Measurements from ENCODE around the gene NF2. TPM values are rescaled to one million over a fixed set of nuclear protein-coding genes. Genes with fewer than 3 reads are reported as not detected.

The NF2 gene
- total RNA-seq, 1 experiment from 2014 or later: 40.5 TPM

DNA sequence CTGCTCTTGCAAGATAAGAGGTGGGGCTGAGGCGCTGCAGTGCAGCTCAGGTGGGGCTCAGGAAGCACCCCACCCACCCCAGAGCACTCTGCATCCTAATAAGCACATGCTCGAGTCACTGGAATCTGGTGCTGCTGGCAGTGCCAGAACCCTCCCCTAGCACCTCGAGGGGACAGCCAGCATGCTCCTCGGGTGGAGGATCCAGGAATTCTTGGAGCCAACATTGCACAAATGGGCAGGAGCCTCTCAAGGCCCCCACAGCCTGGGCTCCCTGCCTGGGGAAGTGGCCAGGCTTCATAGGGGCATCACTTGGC lies 88.9 kb downstream of the NF2 start:
- H3K4me1 ChIP-seq (ENCODE audit: insufficient read depth, low read length, poor library complexity, severe bottlenecking): peaks cover 70% of the 10 kb centered on the region
- no peak for TF ChIP-seq EZH2 (IDR thresholded peaks at IDR 0.05; ENCODE audit: borderline replicate concordance, low read depth, low read length, poor library complexity, severe bottlenecking)
- TF ChIP-seq, protein P1, sequence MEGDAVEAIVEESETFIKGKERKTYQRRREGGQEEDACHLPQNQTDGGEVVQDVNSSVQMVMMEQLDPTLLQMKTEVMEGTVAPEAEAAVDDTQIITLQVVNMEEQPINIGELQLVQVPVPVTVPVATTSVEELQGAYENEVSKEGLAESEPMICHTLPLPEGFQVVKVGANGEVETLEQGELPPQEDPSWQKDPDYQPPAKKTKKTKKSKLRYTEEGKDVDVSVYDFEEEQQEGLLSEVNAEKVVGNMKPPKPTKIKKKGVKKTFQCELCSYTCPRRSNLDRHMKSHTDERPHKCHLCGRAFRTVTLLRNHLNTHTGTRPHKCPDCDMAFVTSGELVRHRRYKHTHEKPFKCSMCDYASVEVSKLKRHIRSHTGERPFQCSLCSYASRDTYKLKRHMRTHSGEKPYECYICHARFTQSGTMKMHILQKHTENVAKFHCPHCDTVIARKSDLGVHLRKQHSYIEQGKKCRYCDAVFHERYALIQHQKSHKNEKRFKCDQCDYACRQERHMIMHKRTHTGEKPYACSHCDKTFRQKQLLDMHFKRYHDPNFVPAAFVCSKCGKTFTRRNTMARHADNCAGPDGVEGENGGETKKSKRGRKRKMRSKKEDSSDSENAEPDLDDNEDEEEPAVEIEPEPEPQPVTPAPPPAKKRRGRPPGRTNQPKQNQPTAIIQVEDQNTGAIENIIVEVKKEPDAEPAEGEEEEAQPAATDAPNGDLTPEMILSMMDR (conservative IDR thresholded peaks at IDR 0.05; ENCODE audit: low read depth, low read length): no peak
- CTCF ChIA-PET: no interaction called here
- H3K27me3 ChIP-seq (replicated peaks; ENCODE audit: insufficient read depth, low read depth, low read length, poor library complexity): no peaks in the 10 kb centered on the region
- no peaks in the 10 kb centered on the region for H3K36me3 ChIP-seq (ENCODE audit: insufficient read depth, low read length, poor library complexity, severe bottlenecking)
- H3K4me3 ChIP-seq (ENCODE audit: low read depth, low read length, poor library complexity, severe bottlenecking): no peak overlapping the region
- intact Hi-C loops (cut with micrococcal nuclease; ENCODE audit: unreplicated experiment): no loop called here
- DNase-seq (ENCODE audit: low spot score): no peak
- no peaks in the 10 kb centered on the region for H3K9me3 ChIP-seq (ENCODE audit: low read depth, low read length, poor library complexity, severe bottlenecking)
- POLR2A ChIA-PET (ENCODE audit: low non-redundant PET): no interaction called here
- BruUV-seq (replicated peaks): no TSS peak
- no peak overlapping the region for H3K27ac ChIP-seq (ENCODE audit: low read depth, low read length, poor library complexity, severe bottlenecking)

DNA sequence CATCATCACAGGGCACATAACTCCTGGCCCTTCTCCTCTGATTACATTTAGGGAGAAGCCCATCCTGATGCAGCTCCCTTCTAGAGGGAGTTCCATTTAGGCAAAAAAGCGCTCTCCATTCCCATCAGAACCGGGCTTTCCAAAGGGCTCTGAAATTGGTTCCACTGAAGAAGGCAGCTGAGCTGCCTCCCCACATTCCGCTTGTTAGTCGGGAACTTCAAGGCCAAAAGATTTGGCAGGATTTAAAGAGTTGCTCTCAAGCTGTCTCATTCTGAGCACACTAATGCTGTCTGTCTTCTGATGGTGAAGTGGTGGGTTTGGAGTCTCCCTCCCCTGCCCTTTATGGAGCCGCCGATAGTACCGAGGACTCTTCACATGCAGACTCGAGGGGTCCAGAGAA lies 89.7 kb downstream of the NF2 start:
- no TSS peak for BruUV-seq (replicated peaks)
- Histone ChIP-seq H3K4me1 (ENCODE audit: insufficient read depth, low read length, poor library complexity, severe bottlenecking) (peaks cover 62% of the 10 kb centered on the region), H3K4me3 (ENCODE audit: low read depth, low read length, poor library complexity, severe bottlenecking) (no peak overlapping the region), H3K27me3 (replicated peaks; ENCODE audit: insufficient read depth, low read depth, low read length, poor library complexity) (no peaks in the 10 kb centered on the region), H3K36me3 (ENCODE audit: insufficient read depth, low read length, poor library complexity, severe bottlenecking) (no peaks in the 10 kb centered on the region), H3K27ac (ENCODE audit: low read depth, low read length, poor library complexity, severe bottlenecking) (no peak overlapping the region), H3K9me3 (ENCODE audit: low read depth, low read length, poor library complexity, severe bottlenecking) (no peaks in the 10 kb centered on the region)
- no peak for TF ChIP-seq EZH2 (IDR thresholded peaks at IDR 0.05; ENCODE audit: borderline replicate concordance, low read depth, low read length, poor library complexity, severe bottlenecking)
- CTCF ChIA-PET: no interaction called here
- no peak for DNase-seq (ENCODE audit: low spot score)
- intact Hi-C loops (cut with micrococcal nuclease; ENCODE audit: unreplicated experiment): no loop called here
- POLR2A ChIA-PET (ENCODE audit: low non-redundant PET): no interaction called here

DNA sequence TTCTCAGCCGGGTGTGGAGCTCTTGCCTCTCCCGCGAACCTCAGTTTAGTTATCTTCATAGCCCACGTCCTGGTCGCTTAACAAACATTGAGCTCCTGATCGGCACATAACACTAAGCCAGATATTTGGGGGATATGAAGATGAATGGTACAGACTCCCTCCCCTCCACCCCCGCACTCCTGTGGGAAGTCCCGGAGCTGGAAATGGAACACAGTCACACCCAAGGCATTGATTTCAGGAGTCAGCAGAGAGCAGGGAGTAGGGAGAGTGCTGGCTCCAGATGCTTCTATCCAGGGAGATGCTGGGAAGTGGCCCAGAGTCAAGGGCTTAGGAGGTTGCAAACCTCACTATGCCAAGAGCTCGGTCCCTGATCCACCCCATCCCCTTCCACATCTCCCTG lies 90.2 kb downstream of the NF2 start:
- H3K9me3 ChIP-seq (ENCODE audit: low read depth, low read length, poor library complexity, severe bottlenecking): no peaks in the 10 kb centered on the region
- no TSS peak for BruUV-seq (replicated peaks)
- H3K4me1 ChIP-seq (ENCODE audit: insufficient read depth, low read length, poor library complexity, severe bottlenecking): peaks cover 57% of the 10 kb centered on the region
- DNase-seq (ENCODE audit: low spot score): no peak
- no peaks in the 10 kb centered on the region for H3K36me3 ChIP-seq (ENCODE audit: insufficient read depth, low read length, poor library complexity, severe bottlenecking)
- H3K27me3 ChIP-seq (replicated peaks; ENCODE audit: insufficient read depth, low read depth, low read length, poor library complexity): no peaks in the 10 kb centered on the region
- ChIA-PET CTCF (interaction anchor here (0.6 kb wide), 1 partner anchor 395 kb away, joined by 9 read pairs; no protein-coding TSS in a partner anchor), POLR2A (ENCODE audit: low non-redundant PET) (no interaction called here)
- intact Hi-C loops (cut with micrococcal nuclease; ENCODE audit: unreplicated experiment): no loop called here
- TF ChIP-seq EZH2 (IDR thresholded peaks at IDR 0.05; ENCODE audit: borderline replicate concordance, low read depth, low read length, poor library complexity, severe bottlenecking): no peak
- TF ChIP-seq, protein P1 (conservative IDR thresholded peaks at IDR 0.05; ENCODE audit: low read depth, low read length): no peak
- no peak overlapping the region for H3K27ac ChIP-seq (ENCODE audit: low read depth, low read length, poor library complexity, severe bottlenecking)
- H3K4me3 ChIP-seq (ENCODE audit: low read depth, low read length, poor library complexity, severe bottlenecking): no peak overlapping the region

DNA sequence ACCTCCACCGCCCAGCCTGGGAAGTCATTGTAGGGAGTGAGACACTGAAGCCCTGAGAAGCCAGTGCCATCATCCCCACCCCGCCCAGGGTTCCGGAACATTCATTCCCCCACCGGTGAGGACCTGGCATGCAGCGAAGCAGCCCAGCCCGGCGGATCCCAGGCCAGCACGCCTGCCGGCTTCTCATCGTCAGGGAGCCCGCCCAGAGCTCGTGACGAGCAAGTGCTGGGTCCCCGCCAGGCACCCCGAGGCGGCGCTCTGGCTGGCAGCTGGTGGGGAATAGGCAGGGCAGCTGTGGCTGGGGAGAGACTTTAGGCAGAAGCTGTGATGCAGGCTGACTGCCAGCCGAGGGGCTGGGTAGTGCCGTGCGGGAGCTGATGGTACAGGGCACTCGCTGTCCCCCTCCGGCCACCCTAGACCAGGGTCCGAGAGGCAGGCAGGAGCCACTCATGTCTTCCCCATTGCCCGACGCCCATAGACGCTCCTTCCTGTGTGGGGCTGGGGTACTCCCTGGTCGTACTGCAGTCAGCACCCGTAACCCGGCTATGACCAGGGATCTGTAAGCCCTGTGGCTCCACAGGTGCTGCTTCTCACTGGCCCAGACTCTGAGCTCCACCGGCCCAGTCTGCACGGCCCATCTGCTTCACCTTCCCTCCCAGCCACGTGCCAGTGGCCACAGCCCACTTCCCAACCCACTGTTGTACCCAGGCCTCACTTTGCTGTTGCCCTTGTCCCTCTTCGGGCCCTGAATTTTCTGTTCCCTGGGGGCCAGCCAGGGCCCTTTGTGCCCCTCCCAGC lies 91.9 kb downstream of the NF2 start:
- peak; percentile 92 for DNase-seq (ENCODE audit: low spot score)
- Histone ChIP-seq H3K4me1 (ENCODE audit: insufficient read depth, low read length, poor library complexity, severe bottlenecking) (peaks cover 42% of the 10 kb centered on the region), H3K4me3 (ENCODE audit: low read depth, low read length, poor library complexity, severe bottlenecking) (no peak overlapping the region), H3K36me3 (ENCODE audit: insufficient read depth, low read length, poor library complexity, severe bottlenecking) (no peaks in the 10 kb centered on the region), H3K27ac (ENCODE audit: low read depth, low read length, poor library complexity, severe bottlenecking) (no peak overlapping the region), H3K27me3 (replicated peaks; ENCODE audit: insufficient read depth, low read depth, low read length, poor library complexity) (no peaks in the 10 kb centered on the region), H3K9me3 (ENCODE audit: low read depth, low read length, poor library complexity, severe bottlenecking) (no peaks in the 10 kb centered on the region)
- intact Hi-C loops (cut with micrococcal nuclease; ENCODE audit: unreplicated experiment): no loop called here
- CTCF ChIA-PET: interaction anchor here (0.7 to 1.2 kb wide), 2 partner anchors 18 to 393 kb away, joined by 3 to 5 read pairs; no protein-coding TSS in a partner anchor
- TF ChIP-seq, protein P1 (conservative IDR thresholded peaks at IDR 0.05; ENCODE audit: low read depth, low read length): no peak
- TF ChIP-seq EZH2 (IDR thresholded peaks at IDR 0.05; ENCODE audit: borderline replicate concordance, low read depth, low read length, poor library complexity, severe bottlenecking): no peak
- no TSS peak for BruUV-seq (replicated peaks)
- POLR2A ChIA-PET (ENCODE audit: low non-redundant PET): no interaction called here
